Measurements from ENCODE around the gene QSOX2.

The QSOX2 gene

DNA sequence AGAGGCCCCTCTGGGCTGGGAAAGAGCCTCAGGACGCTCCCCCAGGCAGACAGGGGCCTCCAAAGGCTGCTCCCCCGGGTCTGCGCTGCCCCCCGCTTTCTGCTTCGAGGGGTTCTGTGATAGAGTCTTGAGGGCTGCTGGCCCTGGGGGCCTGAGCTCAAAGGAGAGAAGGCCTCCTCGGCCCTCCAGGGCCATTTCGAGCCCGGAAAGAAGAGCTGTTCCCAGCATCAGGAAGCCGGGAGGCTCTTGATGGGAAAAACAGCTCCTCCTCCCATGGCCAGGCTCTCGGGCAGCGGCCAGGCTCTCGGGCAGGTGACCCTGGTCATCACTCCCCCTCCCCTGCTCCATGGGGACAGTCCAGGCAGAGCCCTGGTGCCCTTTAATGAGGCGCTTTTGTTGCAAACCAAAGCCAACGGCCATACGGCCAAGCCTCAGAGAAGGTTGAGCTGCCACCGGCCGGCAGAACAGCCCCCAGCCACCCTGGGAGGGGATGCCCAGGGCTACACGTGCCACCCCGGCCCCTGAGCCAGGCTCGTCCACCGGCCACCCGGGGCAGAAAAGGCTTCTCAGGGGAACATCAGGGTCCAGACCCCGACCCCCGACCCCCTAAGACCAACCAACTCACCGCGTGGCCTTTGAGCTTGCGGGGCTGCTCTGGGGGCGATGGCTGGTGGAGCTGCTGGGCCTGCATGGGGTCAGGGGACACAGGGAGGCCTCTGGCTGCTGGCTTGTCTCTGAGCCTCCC is 16.2 kb upstream of the QSOX2 start:
- DNase-seq (ENCODE audit: extremely low spot score) = no peak
- TF ChIP-seq, protein P1, sequence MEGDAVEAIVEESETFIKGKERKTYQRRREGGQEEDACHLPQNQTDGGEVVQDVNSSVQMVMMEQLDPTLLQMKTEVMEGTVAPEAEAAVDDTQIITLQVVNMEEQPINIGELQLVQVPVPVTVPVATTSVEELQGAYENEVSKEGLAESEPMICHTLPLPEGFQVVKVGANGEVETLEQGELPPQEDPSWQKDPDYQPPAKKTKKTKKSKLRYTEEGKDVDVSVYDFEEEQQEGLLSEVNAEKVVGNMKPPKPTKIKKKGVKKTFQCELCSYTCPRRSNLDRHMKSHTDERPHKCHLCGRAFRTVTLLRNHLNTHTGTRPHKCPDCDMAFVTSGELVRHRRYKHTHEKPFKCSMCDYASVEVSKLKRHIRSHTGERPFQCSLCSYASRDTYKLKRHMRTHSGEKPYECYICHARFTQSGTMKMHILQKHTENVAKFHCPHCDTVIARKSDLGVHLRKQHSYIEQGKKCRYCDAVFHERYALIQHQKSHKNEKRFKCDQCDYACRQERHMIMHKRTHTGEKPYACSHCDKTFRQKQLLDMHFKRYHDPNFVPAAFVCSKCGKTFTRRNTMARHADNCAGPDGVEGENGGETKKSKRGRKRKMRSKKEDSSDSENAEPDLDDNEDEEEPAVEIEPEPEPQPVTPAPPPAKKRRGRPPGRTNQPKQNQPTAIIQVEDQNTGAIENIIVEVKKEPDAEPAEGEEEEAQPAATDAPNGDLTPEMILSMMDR (IDR thresholded peaks at IDR 0.05; ENCODE audit: control extremely low read depth, extremely low read depth, low read depth, missing control alignments) = no peak
- POLR2A ChIA-PET = no interaction called here
- CTCF ChIA-PET = interaction anchor here (1.2 to 2.4 kb wide), 3 partner anchors 11 to 47 kb away, joined by 3 to 6 read pairs (median 3); no protein-coding TSS in a partner anchor

DNA sequence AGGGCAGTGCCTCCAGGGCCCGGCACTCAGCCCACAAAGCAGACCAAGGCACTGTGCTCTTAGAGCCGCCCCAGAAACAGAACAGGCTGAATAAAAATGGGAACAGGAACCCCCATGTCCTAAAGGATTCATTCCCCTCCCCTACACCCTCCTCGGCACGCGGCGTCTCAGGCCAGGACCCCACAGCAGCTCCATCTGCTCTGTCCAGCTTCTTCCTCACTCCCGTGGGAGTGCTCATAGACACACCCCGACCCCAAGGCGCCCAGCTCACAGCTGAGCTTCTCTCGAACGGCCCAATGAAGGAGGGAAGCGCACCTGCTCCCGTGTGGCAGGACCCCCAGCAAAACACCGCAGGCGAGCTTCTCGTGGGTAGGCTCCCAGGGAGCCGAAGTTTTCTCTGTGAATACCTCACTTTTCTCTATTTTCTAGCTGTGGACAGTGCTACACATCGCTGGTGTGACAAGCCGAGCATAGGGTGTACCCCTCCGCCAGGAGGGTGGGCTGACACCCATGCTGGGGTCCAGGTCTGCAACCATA is 15.4 kb upstream of the QSOX2 start:
- DNase-seq (ENCODE audit: extremely low spot score) = no peak
- CTCF ChIA-PET = interaction anchor here (1.2 to 2.4 kb wide), 2 partner anchors 11 to 15 kb away, joined by 3 to 6 read pairs; no protein-coding TSS in a partner anchor
- TF ChIP-seq, protein P1 (IDR thresholded peaks at IDR 0.05; ENCODE audit: control extremely low read depth, extremely low read depth, low read depth, missing control alignments) = no peak
- POLR2A ChIA-PET = no interaction called here

- CTCF ChIA-PET = interaction anchor here (1.2 to 2.4 kb wide), 2 partner anchors 10 to 15 kb away, joined by 3 to 6 read pairs; no protein-coding TSS in a partner anchor
- POLR2A ChIA-PET = no interaction called here
Measured at GRCh38 chr9:136260521-136260920, 14.9 kb upstream of the QSOX2 start.

DNA sequence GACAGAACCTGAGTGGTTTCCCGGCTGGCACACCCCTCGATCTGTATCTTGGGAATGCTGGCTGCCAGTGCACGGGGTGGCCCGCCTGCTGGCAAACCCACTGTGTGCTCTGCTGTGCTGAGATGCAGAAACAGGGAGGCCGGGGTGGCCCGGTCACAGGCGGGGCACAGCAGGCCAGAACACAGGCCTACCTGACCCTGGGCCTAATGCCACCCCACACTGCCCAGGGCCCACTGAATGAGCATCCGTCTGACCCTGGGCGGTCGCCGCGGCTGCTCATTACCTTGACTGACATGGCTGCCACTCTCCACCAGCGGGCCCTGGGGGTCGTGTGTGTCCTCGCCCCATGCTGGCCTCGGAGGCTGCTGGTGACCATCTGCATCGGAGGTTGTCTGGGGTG is 14.2 kb upstream of the QSOX2 start:
- DNase-seq (ENCODE audit: extremely low spot score) = no peak
- ChIA-PET CTCF (no interaction called here), POLR2A (no interaction called here)
- TF ChIP-seq, protein P1 (IDR thresholded peaks at IDR 0.05; ENCODE audit: control extremely low read depth, extremely low read depth, low read depth, missing control alignments) = no peak

More at GRCh38 chr9:136260521-136260920, 14.9 kb upstream of the QSOX2 start:
- TF ChIP-seq, protein P1 (IDR thresholded peaks at IDR 0.05; ENCODE audit: control extremely low read depth, extremely low read depth, low read depth, missing control alignments) = no peak
- no peak for DNase-seq (ENCODE audit: extremely low spot score)

DNA sequence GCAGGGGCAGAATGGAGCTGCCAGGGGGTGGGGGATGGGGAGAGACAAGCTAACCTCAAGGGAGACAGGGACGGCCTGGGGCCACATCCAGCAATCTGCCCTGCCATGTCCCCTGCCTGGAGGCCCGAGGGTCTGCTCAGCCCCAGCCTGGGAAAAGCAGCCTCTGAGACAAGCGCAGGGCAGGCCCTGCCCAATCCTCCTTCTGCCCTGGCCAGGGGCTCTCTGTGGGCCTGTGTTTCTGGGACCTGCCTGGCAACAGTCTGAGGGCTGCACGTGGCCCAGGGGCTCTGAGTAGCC is 13.9 kb upstream of the QSOX2 start:
- no peak for DNase-seq (ENCODE audit: extremely low spot score)
- CTCF ChIA-PET = no interaction called here
- POLR2A ChIA-PET = no interaction called here
- TF ChIP-seq, protein P1 (IDR thresholded peaks at IDR 0.05; ENCODE audit: control extremely low read depth, extremely low read depth, low read depth, missing control alignments) = no peak

GRCh38 chr9:136258786-136259516 is 13.3 kb upstream of the QSOX2 start:
- POLR2A ChIA-PET = no interaction called here
- TF ChIP-seq, protein P1 (IDR thresholded peaks at IDR 0.05; ENCODE audit: control extremely low read depth, extremely low read depth, low read depth, missing control alignments) = no peak
- DNase-seq (ENCODE audit: extremely low spot score) = no peak
- CTCF ChIA-PET = interaction anchor here (1.0 kb wide), 1 partner anchor 8 kb away, joined by 3 read pairs; no protein-coding TSS in a partner anchor

Measured in GM10248 (cell line).